NCI-H524 treated with DMSO at 0.1 percent for 48 hours (cell line): ENCODE data around the gene MAOA.
A peak's percentile ranks its signal among the peaks of the same experiment; 100 is the strongest.

Experiments used
- DNase-seq: peaks from one replicate; lab custom pipeline; 2025; lab: John Stamatoyannopoulos, UW

Gene MAOA

DNA sequence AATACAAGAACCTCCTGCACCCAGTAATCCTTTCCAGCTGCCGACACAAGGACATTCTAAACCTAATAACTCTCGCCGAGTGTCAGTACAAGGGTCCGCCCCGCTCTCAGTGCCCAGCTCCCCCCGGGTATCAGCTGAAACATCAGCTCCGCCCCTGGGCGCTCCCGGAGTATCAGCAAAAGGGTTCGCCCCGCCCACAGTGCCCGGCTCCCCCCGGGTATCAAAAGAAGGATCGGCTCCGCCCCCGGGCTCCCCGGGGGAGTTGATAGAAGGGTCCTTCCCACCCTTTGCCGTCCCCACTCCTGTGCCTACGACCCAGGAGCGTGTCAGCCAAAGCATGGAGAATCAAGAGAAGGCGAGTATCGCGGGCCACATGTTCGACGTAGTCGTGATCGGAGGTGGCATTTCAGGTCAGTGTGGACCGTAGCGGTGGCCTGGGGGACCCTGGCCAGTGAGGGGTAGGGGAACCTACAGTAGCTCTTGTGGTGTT, at the start of gene MAOA:
TSS of gene MAOA (plus strand) at position 295 of the 490 bp plus-strand sequence. CDS start at position 338, 43 bp downstream.
- peak; percentile 46 for DNase-seq

DNA sequence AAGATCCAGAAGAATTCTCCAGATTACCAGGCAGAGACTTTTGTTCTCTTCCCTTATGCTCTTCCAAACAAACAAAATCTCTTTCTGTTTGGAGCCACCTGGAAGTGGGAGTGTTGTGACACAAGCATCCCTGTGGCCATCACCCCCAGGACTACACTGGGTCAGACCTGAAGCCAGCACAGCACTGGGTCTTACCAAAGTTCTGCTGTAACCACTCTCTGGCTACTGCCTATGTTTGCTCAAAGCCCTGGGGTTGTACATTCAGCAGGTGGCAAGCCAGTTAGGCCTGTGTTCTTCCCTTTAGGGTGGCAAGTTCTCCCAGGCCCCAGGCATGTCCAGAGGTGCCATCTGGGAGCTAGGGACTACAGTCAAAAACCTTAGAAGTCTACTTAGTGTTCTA, 43.7 kb upstream of the MAOA start:
- DNase-seq = no peak

DNA sequence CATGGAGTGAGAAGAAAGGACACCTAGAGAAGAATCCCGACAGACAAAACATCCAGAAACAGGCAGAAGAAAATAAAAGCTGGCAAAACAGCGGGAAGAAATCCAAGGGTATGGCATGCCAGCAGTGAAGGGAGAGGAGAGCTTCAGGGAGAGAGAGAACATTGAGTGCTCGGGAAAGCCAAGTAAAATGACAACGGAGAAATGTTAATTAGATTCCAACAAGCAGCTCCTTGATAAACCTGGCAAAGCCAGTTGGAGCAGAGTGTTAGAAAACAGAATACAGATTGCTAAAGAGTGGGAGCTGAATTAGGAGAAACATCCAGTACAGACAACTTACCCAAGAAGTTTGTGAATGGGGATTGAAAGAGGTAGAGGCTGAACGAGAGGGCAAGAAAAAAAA, 40.4 kb upstream of the MAOA start:
- no peak for DNase-seq

- DNase-seq = no peak
Observed at GRCh38 chrX:43618366-43619205, 37.5 kb upstream of the MAOA start.

GRCh38 chrX:43619861-43620260, 36.2 kb upstream of the MAOA start:
- DNase-seq = peak; percentile 9

- DNase-seq = no peak
Observed at GRCh38 chrX:43627147-43627546, 29.0 kb upstream of the MAOA start.

- DNase-seq = no peak
Observed at GRCh38 chrX:43627669-43628068, 28.4 kb upstream of the MAOA start.

DNA sequence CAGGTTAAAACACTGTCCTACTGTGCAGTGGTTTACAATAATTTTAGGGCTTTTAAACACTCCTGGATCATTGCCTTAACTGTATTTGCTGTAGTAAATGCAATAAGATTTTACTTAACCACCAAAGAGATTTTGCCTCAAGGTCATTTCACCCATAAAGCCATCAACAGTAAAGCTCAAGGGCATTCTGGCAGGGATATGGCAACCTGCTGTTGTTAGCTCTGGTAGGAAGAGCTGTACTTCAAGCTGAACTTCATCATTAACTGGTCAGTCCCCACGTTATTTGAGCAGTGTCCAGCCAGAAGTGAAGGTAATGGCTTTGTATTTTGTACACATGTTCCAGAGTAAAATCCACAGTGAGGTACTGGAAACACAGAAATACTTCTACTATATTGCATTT, 26.9 kb upstream of the MAOA start:
- no peak for DNase-seq

DNA sequence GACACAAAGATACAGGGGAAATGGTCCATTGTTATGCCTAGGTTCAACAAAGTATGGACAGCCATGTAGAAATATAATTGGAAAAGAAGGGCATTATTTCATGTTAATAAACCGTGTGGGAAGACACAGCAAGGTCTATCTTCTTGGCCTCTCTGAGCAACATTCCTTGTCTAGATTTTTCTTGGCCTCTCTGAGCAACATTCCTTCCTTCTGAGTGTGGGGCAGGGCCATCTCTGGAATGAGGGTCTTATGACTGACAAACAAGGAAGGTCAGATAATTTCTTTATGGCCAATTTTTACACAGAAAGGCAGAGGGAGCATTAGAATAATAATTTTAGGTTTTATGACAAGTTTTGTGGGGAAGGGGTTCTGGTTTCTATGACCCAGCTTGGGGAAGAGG, 24.3 kb upstream of the MAOA start:
- DNase-seq = no peak

GRCh38 chrX:43633081-43633480, 23.0 kb upstream of the MAOA start:
- DNase-seq = no peak

- no peak for DNase-seq
Observed at GRCh38 chrX:43633757-43634156, 22.3 kb upstream of the MAOA start.

DNA sequence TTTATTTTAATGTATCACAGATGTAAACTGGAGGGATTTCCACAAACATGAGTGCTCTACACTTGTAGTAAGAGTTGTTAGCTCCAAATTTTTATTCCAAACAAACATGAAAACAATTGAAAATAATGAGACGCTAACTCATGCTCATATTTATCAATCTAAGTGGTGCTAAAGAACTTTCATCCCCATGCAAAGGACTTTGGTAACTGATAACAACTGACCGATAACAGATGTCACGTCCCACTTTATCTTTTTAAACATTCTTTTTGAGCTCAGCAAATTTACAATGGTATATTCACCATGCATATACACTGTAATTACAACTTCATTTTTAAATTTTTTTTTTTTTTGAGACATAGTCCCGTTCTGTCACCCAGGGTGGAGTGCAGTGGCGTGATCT, 15.6 kb upstream of the MAOA start:
- no peak for DNase-seq

- DNase-seq = no peak
Observed at GRCh38 chrX:43641691-43642090, 14.4 kb upstream of the MAOA start.

- no peak for DNase-seq
Observed at GRCh38 chrX:43643201-43643600, 12.9 kb upstream of the MAOA start.

DNA sequence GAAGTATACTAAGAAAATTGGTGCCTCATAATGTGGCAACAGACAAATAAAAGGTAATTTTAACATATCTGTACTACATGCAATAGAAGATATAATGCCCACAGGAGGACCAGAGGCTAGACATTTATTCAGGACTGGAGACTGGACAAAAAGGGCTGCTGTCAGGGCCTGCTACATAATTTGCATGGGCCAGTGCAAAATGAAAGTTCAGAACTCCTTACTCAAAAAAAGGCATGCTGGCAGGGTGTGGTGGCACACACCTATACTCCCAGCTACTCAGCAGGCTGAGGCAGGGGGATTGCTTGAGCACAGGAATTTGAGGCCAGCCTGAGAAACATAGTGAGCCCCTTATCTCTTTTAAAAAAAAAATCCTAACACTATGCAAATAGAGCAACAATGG, 12.4 kb upstream of the MAOA start:
- no peak for DNase-seq

DNA sequence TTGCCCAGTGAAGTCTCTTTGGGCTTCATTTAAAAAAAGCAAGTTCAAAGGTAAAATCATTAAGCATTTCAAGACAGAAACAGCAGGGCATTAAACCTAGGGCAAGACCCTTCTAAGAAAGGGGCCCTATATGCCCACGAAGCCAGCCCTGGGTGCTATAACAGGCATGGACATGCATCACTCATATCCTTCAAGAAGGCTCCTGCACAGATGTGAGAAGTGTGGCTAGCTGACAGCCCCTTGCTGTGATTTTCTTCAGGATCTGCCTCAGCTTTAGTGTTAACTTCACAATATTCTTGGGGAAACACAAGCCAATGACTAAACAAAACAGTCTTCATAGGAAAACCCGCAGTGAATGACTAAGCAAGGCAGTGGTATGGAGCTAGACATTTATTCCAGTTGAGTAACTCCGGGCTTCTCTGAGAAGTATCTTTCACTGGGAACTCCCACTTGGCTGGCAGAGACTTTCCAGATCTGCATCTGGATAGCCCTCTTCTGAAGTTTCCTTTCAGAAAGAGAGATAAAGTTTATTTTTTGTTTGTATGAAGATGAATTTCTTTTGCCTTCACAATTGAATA, 11.9 kb upstream of the MAOA start:
- DNase-seq = no peak

- DNase-seq = no peak
Observed at GRCh38 chrX:43646800-43647199, 9.3 kb upstream of the MAOA start.

GRCh38 chrX:43654431-43655150, 1.5 kb upstream of the MAOA start:
- DNase-seq = peak; percentile 63

DNA sequence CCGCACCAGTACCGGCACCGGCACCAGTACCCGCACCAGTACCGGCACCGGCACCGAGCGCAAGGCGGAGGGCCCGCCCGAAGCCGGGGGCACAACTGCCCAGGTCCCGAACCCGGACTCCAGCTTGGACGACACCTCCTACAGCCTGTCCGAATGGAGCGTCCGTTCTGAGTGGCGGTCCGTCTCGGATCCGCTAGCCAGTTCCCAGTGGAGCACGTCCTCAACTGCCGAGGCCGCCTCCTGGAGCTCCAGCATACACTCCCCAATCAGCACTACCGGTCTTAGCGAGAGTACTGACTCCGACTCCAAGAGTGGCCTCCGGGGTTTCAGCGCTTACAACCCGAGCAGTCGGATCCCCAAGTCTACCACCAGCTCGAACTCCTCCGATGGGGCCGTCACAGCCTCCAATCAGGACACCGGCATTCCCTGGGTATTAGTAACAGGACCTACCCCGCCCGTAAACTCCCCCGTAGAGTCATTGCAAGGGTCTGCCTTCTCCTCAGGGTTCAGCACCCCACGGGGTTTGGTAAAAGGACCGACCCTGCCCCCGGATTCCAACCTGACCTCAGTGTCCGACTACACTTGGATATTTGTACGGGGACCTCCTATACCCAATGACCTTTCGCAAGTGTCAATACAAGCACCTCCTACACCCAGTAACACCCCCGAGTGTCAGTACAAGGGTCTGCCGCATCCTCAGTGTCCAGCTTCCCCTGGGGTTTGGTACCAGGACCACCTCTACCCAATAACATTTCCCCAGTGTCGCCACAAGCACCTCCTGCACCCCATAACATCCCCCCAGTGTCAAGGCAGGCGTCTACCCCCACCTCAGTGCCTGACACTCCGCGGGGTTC, 721 bp upstream of the MAOA start:
- no peak for DNase-seq

DNA sequence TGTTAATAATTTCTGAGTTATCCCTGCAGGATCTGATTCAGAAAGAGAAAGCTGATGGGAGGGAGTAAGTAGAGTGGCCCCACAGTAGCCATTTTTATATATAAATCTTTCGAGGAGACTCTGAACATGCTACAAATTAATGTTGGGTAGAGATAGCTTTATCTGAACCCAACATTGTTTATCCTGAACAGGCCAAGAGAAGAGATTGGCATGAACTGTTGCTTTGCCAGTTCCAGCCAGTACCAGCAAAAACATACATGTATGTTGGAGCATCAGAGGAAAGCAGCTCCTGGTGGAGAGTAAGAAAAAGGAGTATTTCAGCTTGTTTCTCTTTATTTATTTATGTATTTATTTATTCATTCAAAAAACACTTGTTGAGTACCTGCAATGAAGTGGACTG, 1.6 kb downstream of the MAOA start:
- no peak for DNase-seq

DNA sequence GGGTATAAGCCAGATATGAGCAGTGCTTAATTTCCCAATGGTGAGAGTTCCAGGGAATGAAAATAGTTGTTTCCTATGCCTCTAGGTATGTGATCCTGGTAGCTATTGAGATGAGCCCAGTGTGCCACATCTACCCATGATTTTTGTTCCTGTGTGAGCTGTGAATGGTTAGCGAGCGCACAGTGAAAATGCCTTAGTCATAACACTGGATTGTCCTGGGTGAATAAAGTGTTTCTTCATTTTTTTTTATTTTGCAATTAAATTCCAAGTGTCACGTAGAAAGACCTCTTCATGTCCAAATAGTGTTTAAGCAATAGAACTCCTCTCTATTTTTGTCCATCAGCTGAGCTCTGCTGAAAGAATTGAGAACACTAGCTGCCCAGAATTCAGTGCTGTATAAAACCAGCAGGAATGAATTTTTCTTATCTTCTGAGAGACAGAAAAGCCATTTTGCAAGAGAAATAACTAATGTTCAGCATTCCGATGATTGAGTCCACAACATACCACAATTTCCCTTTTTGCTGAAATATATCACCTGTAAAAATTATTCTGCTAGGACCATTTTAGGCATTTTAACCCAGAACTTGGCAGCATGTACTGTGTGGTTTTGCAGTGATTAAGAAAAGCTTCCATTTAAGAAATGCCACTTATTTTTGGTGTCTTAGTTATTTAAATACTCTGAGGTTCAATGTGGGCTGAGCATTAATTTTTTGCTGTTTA, 5.6 kb downstream of the MAOA start:
- no peak for DNase-seq
